GM18520 (cell line): Measurements from ENCODE around the gene ECT2L.
"Not testable (repeated sequence)": the region's sequence is repeated elsewhere in the genome, so short reads cannot be mapped to it uniquely, and the experiment has no call there.

Experiments
- ATAC-seq: cut with Tn5 transposase; IDR thresholded peaks from one replicate; pipeline ENCODE4 v1.9.1; 2021; ENCODE audit not compliant: unreplicated experiment

ECT2L gene

DNA sequence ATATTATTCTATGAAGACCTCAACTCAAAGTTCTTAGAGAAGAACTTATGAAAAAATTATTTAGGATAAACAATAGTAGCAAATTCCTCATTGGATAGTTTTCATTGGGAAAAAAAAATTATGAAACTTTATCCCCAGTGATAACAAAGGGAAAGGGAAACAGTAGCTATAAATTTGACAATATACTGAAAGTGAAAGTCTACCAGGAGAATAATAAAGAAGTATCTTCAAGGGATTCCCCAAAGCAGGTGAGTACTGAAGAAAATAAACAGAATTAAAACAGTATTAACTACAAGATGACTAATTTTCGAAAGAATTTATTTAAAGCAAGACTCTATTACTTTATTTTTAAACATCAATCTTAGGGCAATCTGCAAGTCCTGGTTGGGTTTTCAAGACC is 135.8 kb downstream of the ECT2L start:
- no peak for ATAC-seq

- ATAC-seq = not testable (repeated sequence)
These were observed 141.0 kb downstream of the ECT2L start for GRCh38 chr6:138936873-138937272.

DNA sequence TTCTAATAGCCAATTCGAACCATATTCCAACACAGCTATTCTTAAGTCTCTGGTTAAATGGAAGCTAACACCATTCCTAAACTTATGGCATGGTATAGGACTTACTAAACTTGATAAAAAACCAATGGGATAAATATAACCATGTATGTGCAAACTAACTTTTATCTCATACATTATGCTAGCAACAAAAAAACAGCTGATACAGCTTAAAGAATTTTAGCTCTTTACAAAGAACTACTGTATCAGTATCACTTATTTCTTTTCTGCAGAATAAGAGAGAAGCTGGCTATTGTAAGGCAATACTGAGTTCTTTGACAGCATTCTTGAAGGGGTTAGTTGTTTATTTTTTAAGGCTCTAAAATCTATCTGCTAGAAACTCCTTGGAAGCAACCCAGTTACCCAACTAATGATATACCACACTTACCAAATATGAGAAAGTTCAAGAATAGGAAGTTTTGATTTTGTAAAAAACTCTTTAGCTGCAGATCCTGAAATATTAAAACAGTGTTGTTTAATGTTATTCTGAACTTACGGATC is 147.3 kb downstream of the ECT2L start:
- ATAC-seq = no peak

- no peak for ATAC-seq
These were observed 148.5 kb downstream of the ECT2L start for GRCh38 chr6:138944412-138944811.

DNA sequence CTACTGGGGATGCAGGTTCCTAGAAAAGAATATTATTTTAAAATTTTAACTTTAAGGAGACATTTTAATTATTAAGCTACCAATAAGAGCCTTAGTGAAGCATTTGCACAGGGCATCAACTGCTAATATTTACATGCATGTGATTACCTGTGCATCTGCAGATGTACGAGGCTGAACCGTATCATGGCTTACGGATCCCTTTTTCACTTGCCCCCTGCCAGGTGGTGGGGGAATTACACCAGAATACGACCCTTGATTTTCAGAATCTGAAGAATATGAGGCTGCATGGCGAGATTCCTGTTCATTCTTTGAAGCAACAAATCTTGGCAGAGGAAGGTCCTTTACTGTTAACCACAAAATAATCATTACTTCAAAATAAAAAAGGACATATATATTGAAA is 149.5 kb downstream of the ECT2L start:
- ATAC-seq = no peak

DNA sequence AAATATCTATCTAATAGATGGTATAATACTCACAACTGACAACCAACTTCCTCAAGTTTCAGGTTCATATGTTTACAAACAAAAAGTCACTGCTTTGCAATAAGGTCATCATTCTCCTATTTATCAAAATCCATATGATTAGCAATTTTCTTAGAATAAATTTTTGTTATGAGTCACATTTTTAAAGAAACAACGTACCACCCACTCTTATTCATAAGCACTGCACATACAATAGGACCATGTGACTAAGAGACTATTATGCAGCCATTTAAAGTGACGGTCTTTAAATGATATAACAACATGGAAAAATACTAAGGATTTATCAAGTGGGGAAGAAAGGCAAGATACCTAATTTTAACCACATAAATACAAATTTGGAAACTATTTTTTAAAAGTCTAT is 152.1 kb downstream of the ECT2L start:
- ATAC-seq = no peak

DNA sequence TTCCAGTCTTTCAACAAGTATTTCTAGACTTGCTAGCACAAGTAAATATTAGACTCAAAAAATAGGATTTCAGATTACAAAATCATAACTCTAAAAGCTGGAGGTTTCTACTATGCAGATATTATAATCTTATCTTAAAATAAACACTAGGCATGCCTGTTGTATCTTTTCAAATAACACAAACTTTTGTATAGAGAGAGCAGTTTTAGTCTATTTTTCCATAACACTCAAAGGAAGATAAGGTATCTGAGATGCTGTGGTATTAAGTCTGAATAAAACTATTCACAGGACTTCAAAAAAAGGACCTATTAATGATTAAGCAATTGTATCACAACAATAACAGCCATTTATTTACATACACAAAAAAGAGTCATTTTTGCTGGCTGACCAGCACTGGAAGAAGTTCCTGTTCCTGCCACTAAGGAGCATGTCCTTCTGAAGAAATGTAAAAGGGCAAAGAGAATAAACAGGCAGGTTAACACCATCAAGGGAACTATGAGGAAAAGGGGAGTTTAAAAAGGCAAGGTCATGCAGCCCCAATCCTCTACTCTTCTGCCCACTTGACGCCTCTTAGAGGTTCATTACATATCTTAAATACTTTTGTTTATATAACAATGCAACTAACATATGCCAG is 152.8 kb downstream of the ECT2L start:
- ATAC-seq = no peak

- no peak for ATAC-seq
These were observed 157.6 kb downstream of the ECT2L start for GRCh38 chr6:138953451-138953850.
